ENCODE measurements around the gene XIRP2.

XIRP2 gene

DNA sequence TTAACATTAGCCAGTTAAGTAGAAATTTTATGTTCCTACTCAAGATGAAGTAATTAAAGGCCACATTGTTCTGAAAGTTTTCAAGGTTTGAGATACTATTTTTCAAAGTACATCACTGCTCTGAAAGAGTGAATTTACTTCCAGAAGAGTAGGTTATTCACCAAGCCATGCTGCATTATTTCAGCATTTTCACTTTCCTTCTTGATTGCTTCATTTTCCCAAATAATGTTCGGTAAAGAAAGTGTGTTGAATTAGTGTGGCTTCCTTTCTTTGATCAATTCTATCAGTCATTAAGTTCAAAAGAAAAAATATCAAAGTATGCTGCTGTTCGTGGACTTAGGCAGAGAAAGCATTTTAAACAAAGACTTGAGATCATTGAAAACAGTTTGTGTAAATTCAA is 310.3 kb downstream of the XIRP2 start:
- no peaks in the 10 kb centered on the region for H3K27me3 ChIP-seq (replicated peaks; ENCODE audit: control insufficient read depth, insufficient read depth, low read length)
- no peak overlapping the region for H3K4me3 ChIP-seq (replicated peaks; ENCODE audit: low read depth, low read length)
- no peak for DNase-seq (ENCODE audit: extremely low read depth, insufficient read length)
- TF ChIP-seq, protein P1, sequence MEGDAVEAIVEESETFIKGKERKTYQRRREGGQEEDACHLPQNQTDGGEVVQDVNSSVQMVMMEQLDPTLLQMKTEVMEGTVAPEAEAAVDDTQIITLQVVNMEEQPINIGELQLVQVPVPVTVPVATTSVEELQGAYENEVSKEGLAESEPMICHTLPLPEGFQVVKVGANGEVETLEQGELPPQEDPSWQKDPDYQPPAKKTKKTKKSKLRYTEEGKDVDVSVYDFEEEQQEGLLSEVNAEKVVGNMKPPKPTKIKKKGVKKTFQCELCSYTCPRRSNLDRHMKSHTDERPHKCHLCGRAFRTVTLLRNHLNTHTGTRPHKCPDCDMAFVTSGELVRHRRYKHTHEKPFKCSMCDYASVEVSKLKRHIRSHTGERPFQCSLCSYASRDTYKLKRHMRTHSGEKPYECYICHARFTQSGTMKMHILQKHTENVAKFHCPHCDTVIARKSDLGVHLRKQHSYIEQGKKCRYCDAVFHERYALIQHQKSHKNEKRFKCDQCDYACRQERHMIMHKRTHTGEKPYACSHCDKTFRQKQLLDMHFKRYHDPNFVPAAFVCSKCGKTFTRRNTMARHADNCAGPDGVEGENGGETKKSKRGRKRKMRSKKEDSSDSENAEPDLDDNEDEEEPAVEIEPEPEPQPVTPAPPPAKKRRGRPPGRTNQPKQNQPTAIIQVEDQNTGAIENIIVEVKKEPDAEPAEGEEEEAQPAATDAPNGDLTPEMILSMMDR (IDR thresholded peaks at IDR 0.05; ENCODE audit: insufficient read depth, low read length, poor library complexity, severe bottlenecking) = no peak
- H3K36me3 ChIP-seq (ENCODE audit: control insufficient read depth, insufficient read depth, low read length) = no peaks in the 10 kb centered on the region

DNA sequence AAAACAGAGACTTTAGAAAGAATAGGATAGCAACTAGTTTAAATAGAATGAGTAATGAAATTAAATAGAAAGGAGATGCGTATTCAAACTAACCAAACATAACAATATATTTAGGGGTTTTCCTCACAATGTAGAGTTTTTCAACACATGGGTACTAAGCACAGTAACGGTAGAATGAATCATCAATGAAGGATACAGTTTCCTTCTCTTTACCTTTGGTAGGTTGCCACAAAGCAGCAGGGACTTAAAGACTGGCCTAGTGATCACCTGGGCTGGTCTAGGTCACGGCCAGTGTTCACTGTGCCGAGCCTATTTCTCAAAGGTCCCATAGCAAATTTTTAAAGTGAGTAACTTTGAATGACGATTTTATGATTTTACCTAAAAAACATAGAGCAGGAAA is 311.7 kb downstream of the XIRP2 start:
- DNase-seq (ENCODE audit: extremely low read depth, insufficient read length) = no peak
- H3K36me3 ChIP-seq (ENCODE audit: control insufficient read depth, insufficient read depth, low read length) = no peaks in the 10 kb centered on the region
- TF ChIP-seq, protein P1 (IDR thresholded peaks at IDR 0.05; ENCODE audit: insufficient read depth, low read length, poor library complexity, severe bottlenecking) = no peak

DNA sequence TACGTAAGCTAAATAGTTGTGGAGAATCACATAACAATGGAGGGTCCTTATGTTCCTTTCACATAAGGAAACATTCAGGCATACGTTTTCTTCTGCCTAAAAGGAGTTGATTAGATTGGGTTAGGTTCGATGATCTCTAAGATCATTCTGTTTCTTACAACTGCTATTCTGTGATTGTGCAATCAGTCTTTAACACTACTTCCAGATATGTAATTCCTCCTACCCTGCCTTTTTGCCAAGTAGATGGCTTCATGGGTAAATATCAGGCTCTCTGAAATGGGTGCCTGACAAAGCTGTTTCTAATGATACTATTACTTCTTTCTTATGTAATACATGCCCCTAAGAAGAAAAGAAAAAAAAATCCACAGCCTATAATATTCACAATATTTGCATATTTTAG is 321.5 kb downstream of the XIRP2 start:
- TF ChIP-seq, protein P1 (IDR thresholded peaks at IDR 0.05; ENCODE audit: insufficient read depth, low read length, poor library complexity, severe bottlenecking) = no peak
- H3K4me3 ChIP-seq (replicated peaks; ENCODE audit: low read depth, low read length) = no peak overlapping the region
- H3K36me3 ChIP-seq (ENCODE audit: control insufficient read depth, insufficient read depth, low read length) = no peaks in the 10 kb centered on the region
- no peak for DNase-seq (ENCODE audit: extremely low read depth, insufficient read length)
- no peaks in the 10 kb centered on the region for H3K27me3 ChIP-seq (replicated peaks; ENCODE audit: control insufficient read depth, insufficient read depth, low read length)

More for the DNA sequence above, 311.7 kb downstream of the XIRP2 start:
- Histone ChIP-seq H3K27me3 (replicated peaks; ENCODE audit: control insufficient read depth, insufficient read depth, low read length) (no peaks in the 10 kb centered on the region), H3K4me3 (replicated peaks; ENCODE audit: low read depth, low read length) (no peak overlapping the region)

DNA sequence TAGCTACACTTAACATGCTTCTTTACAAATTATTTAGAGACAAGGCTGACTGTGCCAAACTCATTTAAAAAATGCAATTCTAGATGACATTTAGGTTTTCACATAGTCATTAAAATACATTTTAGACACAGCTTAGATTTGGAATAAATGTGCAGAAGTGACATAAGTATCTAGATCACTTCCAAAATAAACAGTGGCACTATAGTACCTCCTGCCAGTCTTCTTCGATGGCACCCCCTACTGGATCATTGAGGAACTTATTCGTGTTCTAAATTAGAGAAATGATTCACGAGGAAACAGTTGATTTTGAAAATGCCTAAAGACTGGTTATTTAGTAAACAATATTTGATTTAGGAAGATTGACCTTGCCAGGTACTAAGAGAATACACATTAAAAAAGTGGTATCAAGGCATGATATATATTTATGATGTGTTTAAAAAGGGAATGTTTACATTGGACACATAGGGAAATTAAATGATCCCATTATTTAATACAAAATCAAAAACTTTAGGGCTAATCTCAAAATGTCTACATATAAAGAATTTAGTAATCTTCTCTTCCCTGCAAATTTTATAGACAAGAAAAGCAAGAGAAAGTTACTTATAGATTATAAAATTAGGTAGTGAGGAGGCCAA is 323.9 kb downstream of the XIRP2 start:
- TF ChIP-seq, protein P1 (IDR thresholded peaks at IDR 0.05; ENCODE audit: insufficient read depth, low read length, poor library complexity, severe bottlenecking) = peak; percentile 78
- Histone ChIP-seq H3K4me3 (replicated peaks; ENCODE audit: low read depth, low read length) (no peak overlapping the region), H3K27me3 (replicated peaks; ENCODE audit: control insufficient read depth, insufficient read depth, low read length) (no peaks in the 10 kb centered on the region), H3K36me3 (ENCODE audit: control insufficient read depth, insufficient read depth, low read length) (no peaks in the 10 kb centered on the region)
- no peak for DNase-seq (ENCODE audit: extremely low read depth, insufficient read length)

DNA sequence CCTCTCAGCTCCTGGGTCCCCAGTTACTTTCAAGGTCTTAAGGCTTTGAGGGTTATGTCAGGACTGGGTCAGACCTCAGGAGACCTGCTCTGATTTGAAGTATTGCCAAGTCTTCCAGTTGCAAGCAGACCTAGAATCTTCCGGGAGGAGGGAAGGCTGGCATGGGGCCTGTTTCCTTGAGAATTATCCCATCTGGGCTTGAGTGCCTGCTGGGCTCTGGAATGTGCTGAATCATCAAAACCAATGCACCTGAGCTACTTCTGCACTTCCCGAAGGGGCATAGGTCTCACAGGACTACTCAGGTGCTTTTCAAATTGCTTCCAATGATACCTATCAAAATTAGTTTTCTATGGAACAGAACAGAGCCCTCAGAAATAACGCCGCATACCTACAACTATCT is 327.3 kb downstream of the XIRP2 start:
- Histone ChIP-seq H3K36me3 (ENCODE audit: control insufficient read depth, insufficient read depth, low read length) (no peaks in the 10 kb centered on the region), H3K4me3 (replicated peaks; ENCODE audit: low read depth, low read length) (no peak overlapping the region), H3K27me3 (replicated peaks; ENCODE audit: control insufficient read depth, insufficient read depth, low read length) (no peaks in the 10 kb centered on the region)
- TF ChIP-seq, protein P1 (IDR thresholded peaks at IDR 0.05; ENCODE audit: insufficient read depth, low read length, poor library complexity, severe bottlenecking) = no peak
- DNase-seq (ENCODE audit: extremely low read depth, insufficient read length) = no peak

DNA sequence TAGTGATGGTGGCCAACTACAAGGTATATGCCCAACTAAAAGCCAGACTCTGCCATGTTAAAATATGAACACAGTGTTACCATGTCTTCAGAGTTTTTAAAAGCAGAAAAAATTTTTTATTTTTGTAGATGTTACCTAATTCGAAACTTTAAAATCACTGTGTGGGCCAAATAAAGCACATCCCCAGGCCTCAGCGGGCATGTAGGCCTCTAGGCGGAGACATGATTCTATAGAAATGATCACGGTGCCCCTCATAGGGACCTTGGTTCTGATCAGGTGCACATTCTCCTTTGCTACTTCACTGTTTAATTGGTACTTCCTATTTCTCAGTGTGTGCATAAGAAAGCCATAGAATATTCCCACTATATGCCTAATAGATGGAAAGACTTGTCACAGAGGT is 349.2 kb downstream of the XIRP2 start:
- Histone ChIP-seq H3K36me3 (ENCODE audit: control insufficient read depth, insufficient read depth, low read length) (no peaks in the 10 kb centered on the region), H3K4me3 (replicated peaks; ENCODE audit: low read depth, low read length) (no peak overlapping the region), H3K27me3 (replicated peaks; ENCODE audit: control insufficient read depth, insufficient read depth, low read length) (no peaks in the 10 kb centered on the region)
- no peak for DNase-seq (ENCODE audit: extremely low read depth, insufficient read length)
- TF ChIP-seq, protein P1 (IDR thresholded peaks at IDR 0.05; ENCODE audit: insufficient read depth, low read length, poor library complexity, severe bottlenecking) = no peak
